HG03520 (cell line): Measurements from ENCODE around the gene RBM20.
A peak's percentile ranks its signal among the peaks of the same experiment; 100 is the strongest.
"Not testable (repeated sequence)": the region's sequence is repeated elsewhere in the genome, so short reads cannot be mapped to it uniquely, and the experiment has no call there.

Source experiments
- ATAC-seq: cut with Tn5 transposase; IDR thresholded peaks from one replicate; pipeline ENCODE4 v1.9.1; 2021; ENCODE audit warnings: mild to moderate bottlenecking, moderate library complexity; ENCODE audit not compliant: unreplicated experiment

RBM20 gene

DNA sequence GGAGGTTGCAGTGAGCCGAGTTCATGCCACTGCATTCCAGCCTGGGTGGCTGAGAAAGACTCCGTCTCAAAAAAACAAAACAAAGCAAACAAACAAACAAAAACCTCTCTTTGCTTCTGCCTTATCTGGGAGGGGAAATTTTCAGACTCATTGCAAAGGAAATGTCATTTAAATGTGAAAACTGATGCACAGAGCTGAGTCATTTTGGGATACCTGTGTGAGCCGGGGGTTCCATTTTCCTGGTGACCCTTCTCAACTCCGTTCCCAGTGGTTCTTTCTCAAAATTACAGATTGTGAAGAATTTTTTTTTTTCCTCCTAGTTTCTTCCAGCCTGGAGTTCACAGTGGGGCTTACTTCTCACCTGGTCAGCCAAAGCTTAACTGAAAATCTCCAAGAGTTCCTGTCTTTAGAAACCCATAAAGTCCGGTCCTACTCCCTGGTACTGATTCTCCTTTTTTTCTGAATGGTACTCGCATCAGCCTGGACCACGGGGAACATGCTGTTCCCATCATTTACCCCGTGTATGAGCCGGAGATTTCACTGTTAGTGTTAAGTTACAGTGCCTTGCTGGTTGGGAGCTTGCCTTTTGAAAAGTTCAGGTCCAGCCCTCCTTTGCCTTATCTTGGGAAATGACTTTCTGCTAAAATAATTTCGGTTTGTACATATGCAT is 56.9 kb downstream of the RBM20 start:
- ATAC-seq = no peak

DNA sequence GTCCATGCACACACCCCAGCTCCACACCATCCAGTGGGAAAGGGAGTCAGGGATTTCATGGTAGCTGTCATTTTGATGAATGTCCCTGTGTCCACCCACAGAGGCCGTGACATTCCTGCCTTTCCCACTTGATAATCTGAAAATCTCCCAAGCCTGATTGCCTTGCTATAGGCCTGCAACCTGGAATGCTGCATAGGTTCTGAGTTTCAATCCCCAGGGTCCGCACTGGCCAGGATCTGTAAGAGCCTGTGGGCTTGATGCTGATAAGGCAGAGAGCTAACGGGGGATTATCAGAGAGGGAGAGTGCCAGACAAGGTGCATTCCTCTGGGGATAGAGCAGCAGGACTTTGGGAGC is 57.5 kb downstream of the RBM20 start:
- ATAC-seq = no peak

DNA sequence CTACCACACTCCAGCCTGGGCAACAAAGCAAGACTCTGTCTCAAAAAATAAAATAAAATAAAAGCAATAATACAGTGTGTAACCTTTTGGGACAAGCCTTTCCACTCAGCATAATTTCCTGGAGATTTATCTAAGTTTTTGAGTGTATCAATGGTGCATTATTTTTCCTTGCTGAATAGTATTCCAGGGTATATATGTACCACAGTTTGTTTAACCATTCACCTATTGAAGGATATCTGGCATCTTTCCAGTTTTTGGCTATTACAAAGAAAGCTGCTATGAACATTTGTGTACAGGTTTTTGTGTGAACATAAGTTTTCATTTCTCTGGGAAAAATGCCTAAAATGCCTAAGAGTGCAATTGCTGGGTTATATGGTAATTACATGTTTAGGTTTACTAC is 59.9 kb downstream of the RBM20 start:
- ATAC-seq = no peak

DNA sequence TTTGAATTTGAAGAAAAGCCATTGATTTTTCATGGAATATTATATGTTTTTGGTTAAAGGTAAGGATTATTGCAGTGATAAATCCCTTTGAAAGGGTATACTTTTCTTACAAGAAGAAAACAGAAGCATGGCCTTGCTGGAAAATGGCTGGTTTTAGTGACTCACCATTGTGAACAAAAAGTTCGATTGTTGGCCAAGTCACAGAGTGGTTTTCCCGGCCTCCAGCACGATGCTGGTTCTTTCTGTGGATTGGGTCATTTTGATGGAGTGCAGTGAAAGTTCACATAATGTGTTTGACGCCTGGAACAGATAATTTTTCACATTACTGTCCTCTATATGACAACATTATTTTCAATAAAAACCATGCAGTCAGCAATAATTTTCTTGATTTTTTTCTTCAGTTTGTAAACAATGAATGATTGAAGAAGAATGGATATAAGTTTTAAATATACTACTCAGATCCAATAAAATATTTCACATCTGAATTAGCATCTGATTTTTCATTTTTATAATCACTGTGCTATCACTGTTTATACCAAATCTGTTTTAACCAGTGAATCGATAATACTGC is 60.9 kb downstream of the RBM20 start:
- no peak for ATAC-seq

DNA sequence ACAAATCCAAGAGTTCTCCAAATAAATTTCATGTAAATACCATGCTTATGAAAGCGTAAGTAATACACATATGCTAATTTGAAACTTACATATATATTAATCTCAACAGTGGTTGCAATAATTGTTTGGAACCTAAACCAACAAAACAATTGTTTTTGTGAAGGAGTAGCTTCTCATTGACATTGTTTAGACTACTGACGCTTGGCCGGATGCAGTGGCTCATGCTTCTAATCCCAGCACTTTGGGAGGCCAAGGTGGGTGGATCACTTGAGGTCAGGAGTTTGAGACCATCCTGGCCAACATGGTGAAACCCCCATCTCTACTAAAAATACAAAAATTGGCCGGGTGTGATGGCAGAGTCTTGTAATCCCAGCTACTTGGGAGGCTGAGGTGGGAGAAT is 61.5 kb downstream of the RBM20 start:
- not testable (repeated sequence) for ATAC-seq

DNA sequence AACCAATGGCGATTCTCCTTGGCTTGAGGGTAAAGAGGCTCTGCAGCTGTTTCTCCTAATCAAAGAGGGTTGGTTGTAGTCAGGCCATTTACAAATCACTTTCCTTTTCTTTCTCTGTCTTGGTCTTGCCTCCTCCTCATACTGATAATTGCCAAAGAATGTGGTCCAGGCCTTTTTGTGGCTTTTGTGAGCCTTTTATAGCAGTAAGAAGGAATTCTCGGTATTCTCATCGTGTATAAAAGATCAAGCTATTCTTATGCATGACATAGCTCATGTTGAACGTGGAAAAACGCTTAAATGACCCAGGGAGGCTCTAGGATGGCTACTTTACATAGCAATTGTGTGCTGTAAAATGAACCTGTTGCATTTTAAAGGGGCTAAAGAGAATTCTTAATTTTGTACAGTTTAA is 62.6 kb downstream of the RBM20 start:
- ATAC-seq = no peak

DNA sequence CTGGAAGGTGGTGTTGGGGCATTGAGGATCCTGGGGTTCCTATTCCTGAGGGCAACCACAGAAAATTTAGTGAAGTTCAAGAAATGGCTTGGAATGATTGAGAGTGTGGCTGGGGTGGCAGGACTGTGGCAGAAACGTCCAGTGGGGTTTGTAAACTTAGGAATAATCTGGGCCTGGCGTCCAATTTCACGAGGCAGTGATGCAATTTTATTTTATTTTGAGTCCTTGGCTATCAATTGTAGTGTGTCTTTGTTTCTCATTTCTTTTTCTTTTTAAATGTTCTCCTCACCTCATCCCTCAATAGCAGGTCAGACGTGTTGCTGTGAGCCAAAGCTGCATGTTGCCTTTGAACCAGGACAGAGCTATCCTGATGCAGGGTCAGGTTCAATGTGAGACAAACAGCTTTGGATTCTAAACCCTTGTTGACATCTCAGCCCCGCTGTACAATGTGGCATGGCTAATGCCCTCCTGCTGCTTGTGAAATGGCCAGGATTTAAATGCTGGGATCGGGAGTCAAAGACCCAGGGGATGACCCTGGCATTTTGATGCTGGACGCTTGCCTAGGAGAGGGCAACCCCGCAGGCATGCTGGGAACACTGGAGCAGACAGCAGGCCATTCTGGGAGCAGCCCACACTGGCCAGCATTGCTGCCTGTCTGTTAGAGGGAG is 64.8 kb downstream of the RBM20 start:
- no peak for ATAC-seq

DNA sequence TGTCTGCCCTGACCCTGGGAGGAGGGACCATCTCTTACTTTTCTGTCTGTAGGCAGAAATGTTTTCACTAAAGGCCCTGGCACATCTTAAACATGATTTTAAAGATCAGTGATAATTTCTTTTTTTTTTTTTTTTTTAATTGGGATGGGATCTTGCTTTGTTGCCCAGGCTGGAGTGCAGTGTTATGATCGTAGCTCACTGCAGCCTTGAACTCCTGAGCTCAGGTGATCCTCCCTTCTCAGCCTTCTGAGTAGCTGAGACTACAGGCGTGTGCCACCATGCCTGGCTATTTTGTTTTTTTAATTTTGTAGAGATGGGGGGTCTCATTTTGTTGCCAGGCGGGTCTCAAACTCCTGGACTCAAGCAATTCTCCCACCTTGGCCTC is 65.3 kb downstream of the RBM20 start:
- ATAC-seq = no peak

DNA sequence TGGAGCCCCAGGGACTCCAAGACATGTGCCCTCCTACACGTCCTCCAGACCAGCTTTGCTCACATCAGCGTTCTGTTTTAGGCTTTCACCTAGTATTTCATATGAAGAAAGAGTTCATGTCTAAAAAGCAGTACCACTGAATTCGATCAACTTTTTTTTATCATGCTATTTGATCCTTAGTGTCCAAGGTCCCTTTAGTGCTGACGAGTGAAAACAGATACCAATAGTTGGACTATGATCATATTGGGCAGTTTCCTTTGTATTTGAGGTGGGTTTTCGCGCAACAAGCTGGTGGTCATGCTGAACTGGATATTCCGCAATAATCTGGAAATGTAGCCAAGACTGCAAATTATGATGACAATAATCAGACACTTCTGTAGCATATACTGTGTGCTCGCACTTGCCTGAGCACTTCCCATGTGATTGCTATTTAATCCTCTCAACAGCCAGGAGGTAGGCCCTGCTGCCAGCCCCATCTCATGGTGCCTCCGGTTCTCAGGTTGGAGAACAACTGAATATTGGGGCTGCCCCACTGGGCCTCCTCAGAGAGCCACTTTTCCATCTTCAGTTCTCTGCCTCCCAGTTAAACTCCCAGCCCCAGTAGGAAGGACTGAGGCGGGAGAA is 65.9 kb downstream of the RBM20 start:
- no peak for ATAC-seq

DNA sequence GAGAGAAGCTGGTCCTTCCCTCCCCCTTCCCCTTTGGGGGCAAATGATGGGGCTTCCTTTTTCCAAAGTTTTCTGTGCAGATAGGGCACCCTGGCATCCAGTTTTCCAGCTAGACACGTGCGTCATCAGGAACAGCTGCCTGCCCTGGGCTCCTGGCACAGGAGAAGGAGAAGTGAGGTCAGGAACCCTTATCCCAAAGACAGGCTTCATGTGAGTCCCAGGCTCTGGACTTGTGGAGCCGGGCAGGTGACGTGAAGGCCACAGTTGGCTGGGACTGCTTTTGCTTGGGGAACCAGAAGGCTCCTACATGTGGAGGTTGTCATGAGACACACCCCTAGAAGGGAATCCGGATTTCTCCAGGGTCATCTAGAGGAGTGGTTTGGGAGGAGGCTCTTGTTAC is 66.5 kb downstream of the RBM20 start:
- no peak for ATAC-seq

DNA sequence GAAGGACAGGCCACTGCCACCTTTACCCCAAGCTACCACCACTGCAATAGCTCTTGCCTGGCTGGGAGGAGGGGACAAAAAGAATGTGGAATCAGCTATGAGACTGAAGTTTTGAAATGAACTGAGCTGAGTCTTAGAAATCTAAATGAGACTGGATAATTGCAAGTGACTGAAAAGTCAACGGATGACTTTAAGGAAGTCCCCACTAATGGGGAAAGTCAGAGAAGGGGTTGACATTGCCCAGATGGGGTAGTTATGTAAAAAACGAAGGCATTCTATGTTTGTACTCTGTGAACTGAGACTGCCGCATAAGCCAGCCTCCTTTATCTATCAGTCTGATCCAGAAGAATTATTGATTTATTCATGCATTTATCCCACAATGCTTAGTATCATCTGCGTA is 67.2 kb downstream of the RBM20 start:
- ATAC-seq = no peak

DNA sequence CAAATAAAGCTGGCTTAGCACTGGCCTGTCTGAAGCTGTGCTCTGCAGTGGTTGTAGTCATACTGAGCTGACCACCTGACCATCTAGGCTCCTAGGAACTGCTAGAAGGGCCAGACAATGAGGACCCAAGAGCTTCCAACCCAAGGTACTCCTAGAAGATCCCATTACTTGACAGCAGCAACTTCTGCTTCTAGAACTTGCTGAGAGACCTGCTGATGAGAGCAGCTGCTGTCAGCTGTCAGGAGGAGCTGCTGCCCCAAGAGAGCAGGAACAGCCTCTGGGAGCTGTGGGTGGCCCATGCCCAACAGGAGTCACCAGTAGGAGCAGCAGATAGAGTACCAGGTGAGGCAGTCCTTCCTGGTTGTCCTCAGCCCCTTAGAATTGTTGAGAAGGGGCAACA is 70.2 kb downstream of the RBM20 start:
- ATAC-seq = no peak

DNA sequence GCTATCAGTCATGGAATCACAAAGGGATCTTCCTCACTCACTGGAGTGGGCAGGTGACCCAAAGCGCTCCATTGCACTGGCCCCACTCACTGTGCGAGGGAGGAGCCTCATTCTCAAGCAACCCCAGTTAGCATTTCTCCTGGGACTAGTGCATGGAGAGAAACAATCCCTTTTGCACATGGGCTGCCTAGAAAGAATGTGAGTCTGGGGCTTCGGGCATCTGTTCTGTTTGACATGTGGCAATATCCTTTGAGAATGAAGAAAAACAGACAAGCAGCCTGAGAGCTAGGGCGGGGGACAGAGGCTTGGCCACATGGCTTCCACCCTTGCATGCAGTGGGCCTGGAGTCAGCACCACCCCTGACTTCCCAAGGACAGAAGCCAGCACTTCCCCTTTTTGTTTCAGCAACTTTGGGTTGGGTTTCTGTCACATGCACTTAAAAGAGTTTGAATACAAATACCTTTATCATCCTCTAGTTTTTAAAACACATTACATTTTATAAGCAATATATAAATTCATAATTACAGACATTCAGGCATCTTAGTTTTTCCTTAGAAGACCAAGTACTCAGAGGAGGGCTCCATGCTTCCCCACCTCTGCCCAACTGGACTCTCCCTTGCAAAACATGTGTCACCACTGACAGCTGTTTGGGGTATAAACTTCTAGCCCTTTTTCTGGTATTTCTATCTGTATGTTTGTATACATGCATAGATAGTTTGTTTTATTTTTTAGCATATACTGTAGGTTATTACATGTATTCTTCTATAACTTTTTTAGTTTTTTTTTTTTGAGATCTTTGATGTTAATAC is 73.8 kb downstream of the RBM20 start:
- no peak for ATAC-seq

DNA sequence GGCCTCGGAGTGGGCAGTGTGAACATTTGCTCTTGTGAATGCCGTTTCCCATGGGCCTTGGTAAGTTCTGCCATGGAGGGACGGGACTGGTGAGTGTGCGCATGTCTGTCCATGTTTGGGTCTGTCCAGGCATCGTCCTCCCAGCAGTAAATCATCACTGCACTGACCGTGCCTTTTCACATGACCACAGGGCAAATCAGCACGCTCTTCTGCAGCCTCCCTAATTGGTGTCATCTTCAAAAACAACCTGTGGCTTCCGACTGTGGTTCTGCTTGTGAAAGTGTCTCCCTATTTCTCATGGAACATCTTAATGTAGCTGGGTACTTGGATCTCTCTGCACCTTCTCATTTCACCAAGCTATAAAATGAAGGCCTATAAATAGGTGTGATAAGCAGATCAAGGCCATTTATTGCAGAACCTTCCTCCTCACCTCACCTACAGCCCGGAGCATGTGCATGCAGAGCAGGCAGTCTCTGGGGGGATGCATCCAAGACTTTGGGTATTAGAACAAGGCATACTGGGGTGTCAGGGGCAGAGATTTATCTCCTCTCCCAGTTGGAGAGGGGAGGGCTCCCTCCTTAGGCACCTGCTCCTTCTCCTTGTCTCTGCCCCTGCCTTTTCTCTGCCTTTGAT is 77.4 kb downstream of the RBM20 start:
- no peak for ATAC-seq

DNA sequence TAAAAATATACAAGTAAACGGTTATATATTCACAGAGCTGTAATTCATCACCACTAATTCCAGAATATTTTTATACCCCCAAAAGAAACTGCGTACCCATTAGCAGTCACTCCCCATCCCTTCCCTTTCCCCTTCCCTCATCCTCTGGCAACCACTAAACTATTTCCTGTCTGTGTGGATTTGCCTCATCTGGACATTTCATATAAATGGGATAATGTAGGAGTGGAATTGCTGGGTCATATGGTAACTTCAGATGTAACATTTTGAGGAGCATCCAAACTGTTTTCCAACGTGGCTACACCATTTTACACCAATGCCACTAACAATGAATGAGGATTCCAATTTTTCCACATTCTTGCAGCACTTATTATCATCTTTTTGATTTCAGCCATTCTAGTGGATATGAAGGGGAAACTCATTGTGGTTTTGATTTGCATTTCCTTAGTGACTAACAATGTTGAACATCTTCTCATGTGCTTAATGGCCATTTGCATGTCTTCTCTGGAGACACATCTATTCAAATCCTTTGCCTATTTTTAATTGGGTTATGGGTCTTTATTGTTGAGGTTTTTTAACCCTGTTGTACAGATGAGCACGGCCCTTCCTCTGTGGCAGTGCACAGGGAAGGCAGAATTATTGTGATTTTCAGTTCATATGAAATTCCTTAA is 79.2 kb downstream of the RBM20 start:
- ATAC-seq = no peak

DNA sequence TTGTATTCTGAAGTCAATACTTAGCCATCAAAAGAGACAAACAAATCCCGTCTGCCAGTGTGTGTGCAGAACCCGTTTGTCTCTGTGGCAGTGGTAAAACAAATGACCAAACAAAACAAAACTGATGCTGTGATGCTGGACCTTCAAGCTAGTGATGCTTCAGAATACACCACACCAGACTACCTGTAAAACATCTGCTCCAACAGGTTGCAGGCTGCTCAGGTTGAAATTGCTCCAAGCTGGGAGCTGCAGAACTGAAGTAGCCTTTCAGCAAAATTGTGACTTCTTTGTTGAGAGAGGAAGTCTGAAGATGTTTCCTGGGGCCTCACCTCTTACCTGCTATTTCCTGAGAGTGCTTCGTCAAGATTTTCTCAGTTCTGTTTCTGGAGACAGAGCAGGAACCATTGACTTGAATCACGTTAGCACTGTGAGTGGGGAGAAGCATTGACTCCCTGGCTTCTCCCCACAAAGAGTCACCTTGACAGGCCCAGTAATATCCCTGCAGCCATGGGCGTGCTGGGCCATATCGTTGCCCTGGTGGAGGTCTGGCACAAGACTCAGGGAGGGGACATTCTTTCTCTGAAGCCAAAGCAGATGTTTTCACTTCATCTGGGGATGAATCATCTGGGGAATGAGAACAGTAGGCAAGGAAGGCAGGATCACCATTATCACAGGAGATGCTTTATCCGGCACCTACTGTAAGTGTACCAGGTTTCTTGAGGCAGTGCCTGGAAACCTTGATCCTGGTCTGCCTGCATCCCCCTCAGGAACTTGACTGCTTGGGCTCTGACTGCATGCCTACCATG is 80.2 kb downstream of the RBM20 start:
- ATAC-seq = peak; percentile 60

DNA sequence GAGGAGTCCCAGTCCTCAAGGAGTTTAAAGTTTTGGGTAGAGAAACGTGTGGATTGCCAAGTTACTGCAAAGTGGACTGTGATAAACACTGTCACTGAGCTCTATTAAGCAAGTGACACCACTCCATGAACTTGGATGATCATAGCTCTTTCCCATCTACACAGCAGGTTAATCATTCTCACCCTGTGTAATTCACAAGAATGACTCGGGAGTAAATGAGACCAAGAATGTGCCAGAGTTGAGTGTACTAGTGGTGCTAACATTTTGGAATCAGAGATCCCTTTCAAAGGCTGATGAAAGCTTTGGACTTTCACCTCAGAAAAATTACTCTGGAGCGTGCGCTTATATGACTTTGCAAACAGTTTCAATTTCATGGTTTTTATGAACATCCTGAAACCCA is 80.8 kb downstream of the RBM20 start:
- ATAC-seq = no peak

DNA sequence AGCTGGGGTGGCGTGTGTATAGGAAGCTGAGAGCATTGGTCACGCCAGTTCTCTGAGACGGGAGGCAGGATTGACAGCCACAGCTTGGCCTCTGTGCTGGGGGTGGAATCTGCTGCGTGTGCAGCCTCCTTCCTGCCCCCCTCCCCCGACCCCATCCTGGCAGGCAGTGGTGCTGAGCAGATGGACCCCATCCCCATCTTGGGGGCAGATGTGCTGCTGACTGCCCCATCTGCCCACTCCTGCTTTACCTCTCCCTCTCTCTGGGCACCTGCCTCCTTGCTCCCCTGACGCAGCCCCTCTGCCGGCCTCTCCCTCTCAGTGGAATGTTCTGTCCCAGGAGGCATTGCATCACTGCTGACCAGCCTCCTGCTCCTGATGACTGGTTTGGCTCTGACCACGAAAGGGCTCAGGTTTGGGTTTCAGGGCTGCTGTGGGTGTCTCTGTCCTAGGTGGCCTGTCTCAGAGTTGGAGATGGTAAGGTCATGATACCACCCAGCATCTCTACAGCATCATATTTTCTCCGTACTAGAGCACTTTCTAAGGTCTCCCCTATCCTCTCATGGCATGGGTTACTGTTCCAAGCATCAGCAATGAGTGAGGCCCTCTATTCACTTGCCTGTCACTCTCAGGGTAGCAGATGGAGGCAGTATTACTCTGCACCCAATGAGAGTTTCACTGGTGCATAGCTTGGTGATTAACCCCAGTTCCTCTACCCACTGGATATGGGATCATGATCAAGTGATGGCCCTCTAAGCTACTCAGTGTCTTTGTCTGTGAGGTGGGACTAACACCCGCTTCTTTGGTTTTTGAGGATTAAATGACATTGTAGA is 81.9 kb downstream of the RBM20 start:
- ATAC-seq = no peak

DNA sequence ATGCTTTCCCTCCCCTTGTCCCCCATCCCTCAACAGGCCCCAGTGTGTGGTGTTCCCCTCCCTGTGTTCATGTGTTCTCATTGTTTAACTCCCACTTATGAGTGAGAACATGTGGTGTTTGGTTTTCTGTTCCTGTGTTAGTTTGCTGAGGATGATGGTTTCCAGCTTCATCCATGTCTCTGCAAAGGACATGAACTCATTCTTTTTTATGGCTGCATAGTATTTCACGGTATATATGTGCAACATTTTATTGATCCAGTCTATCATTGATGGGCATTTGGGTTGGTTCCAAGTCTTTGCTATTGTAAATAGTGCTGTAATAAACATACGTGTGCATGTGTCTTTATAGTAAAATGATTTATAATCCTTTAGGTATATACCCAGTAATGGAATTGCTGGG is 83.6 kb downstream of the RBM20 start:
- not testable (repeated sequence) for ATAC-seq
